Activated gamma-delta T cell treated with Interleukin-2 at 50 U/mL for 16 hours (primary cell): ENCODE measurements around the gene EPHA2.

Experiments used
- DNase-seq: peaks from one replicate; pipeline ENCODE4 v3.0.0-alpha.2; 2020

EPHA2 gene

GRCh38 chr1:16088996-16089395 is 66.9 kb downstream of the EPHA2 start:
- no peak for DNase-seq

- no peak for DNase-seq
Measured at GRCh38 chr1:16088351-16088911, 67.4 kb downstream of the EPHA2 start.

- no peak for DNase-seq
Measured at GRCh38 chr1:16087733-16088132, 68.1 kb downstream of the EPHA2 start.

- DNase-seq, result no peak
Measured at GRCh38 chr1:16085522-16085921, 70.3 kb downstream of the EPHA2 start.

- DNase-seq, result no peak
Measured at GRCh38 chr1:16083486-16083885, 72.4 kb downstream of the EPHA2 start.

- DNase-seq, result peak; percentile 56
Measured at GRCh38 chr1:16082283-16083038, 73.4 kb downstream of the EPHA2 start.

- DNase-seq, result no peak
Measured at GRCh38 chr1:16081636-16082035, 74.2 kb downstream of the EPHA2 start.

- no peak for DNase-seq
Measured at GRCh38 chr1:16080422-16081150, 75.3 kb downstream of the EPHA2 start.

GRCh38 chr1:16078925-16079656 is 76.8 kb downstream of the EPHA2 start:
- DNase-seq, result peak; percentile 75

- no peak for DNase-seq
Measured at GRCh38 chr1:16077406-16078245, 78.2 kb downstream of the EPHA2 start.

GRCh38 chr1:16076865-16077238 is 79.0 kb downstream of the EPHA2 start:
- DNase-seq, result no peak

- no peak for DNase-seq
Measured at GRCh38 chr1:16076031-16076864, 79.6 kb downstream of the EPHA2 start.

- no peak for DNase-seq
Measured at GRCh38 chr1:16075337-16076030, 80.4 kb downstream of the EPHA2 start.
